H9 (cell line): Measurements from ENCODE around the gene CFAP65. TPM values are rescaled to one million over a fixed set of nuclear protein-coding genes. Genes with fewer than 3 reads are reported as not detected.

Experiments used
- DNase-seq: peaks from one replicate; pipeline ENCODE4 v3.0.0-alpha.2; 2017
- H2AFZ ChIP-seq: one replicate; pipeline ENCODE4 v1.6.1; 2013; ENCODE audit warnings: mild to moderate bottlenecking, low read length, control low read depth, moderate library complexity
- H2AK5ac ChIP-seq: 2 replicates; pipeline ENCODE4 v1.6.1; 2013; ENCODE audit warnings: low read length, control low read depth, mixed read lengths; ENCODE audit not compliant: insufficient read length
- H2BK120ac ChIP-seq: one replicate; pipeline ENCODE4 v1.6.1; 2013; ENCODE audit warnings: low read depth, mild to moderate bottlenecking, low read length, control low read depth, inconsistent platforms; ENCODE audit not compliant: poor library complexity, severe bottlenecking
- H2BK12ac ChIP-seq: 2 replicates; pipeline ENCODE4 v1.6.1; 2013; ENCODE audit warnings: low read length, control low read depth, mixed read lengths, low read depth; ENCODE audit not compliant: insufficient read length
- H2BK15ac ChIP-seq: 2 replicates; pipeline ENCODE4 v1.6.1; 2013; ENCODE audit warnings: low read depth, low read length, control low read depth
- H2BK20ac ChIP-seq: one replicate; pipeline ENCODE4 v1.6.1; 2013; ENCODE audit warnings: low read depth, mild to moderate bottlenecking, low read length, control low read depth, inconsistent platforms; ENCODE audit not compliant: poor library complexity, severe bottlenecking
- H2BK5ac ChIP-seq: 2 replicates; pipeline ENCODE4 v1.6.1; 2013; ENCODE audit warnings: low read length, control low read depth, mixed read lengths; ENCODE audit not compliant: insufficient read length
- H3K14ac ChIP-seq: 2 replicates; pipeline ENCODE4 v1.6.1; 2013; ENCODE audit warnings: low read length, control low read depth; ENCODE audit not compliant: insufficient read depth
- H3K18ac ChIP-seq: 2 replicates; pipeline ENCODE4 v1.6.1; 2013; ENCODE audit warnings: low read depth, mild to moderate bottlenecking, mixed read lengths, low read length, control low read depth; ENCODE audit not compliant: insufficient read length
- H3K23ac ChIP-seq: 2 replicates; pipeline ENCODE4 v1.6.1; 2013; ENCODE audit warnings: low read length, control low read depth, mixed read lengths, low read depth; ENCODE audit not compliant: insufficient read length
- H3K23me2 ChIP-seq: 2 replicates; pipeline ENCODE4 v1.6.1; 2013; ENCODE audit warnings: low read depth, mild to moderate bottlenecking, mixed read lengths, low read length, control low read depth; ENCODE audit not compliant: insufficient read length, poor library complexity, severe bottlenecking
- H3K27ac ChIP-seq: 2 replicates; pipeline ENCODE4 v1.5.1; 2013; ENCODE audit warnings: low read length, control low read depth, mixed read lengths, low read depth; ENCODE audit not compliant: insufficient read length
- H3K27me3 ChIP-seq: 2 replicates; pipeline ENCODE4 v1.6.1; 2013; ENCODE audit warnings: low read length, control low read depth, inconsistent platforms; ENCODE audit not compliant: insufficient read depth
- H3K4ac ChIP-seq: 2 replicates; pipeline ENCODE4 v1.6.1; 2013; ENCODE audit warnings: low read depth, mild to moderate bottlenecking, control low read depth, inconsistent platforms, low read length, moderate library complexity
- H3K4me1 ChIP-seq: 2 replicates; pipeline ENCODE4 v1.6.1; 2013; ENCODE audit warnings: low read length, control low read depth, inconsistent platforms; ENCODE audit not compliant: insufficient read depth
- H3K4me2 ChIP-seq: 2 replicates; pipeline ENCODE4 v1.6.1; 2013; ENCODE audit warnings: low read length, control low read depth, mixed read lengths; ENCODE audit not compliant: insufficient read length, insufficient read depth
- H3K56ac ChIP-seq: 2 replicates; pipeline ENCODE4 v1.6.1; 2013; ENCODE audit warnings: low read depth, mild to moderate bottlenecking, mixed read lengths, low read length, control low read depth; ENCODE audit not compliant: insufficient read length
- H3K79me1 ChIP-seq: 2 replicates; pipeline ENCODE4 v1.6.1; 2013; ENCODE audit warnings: low read depth, mild to moderate bottlenecking, moderate library complexity, low read length, control low read depth, inconsistent platforms; ENCODE audit not compliant: insufficient read depth, poor library complexity, severe bottlenecking
- H3K79me2 ChIP-seq: 2 replicates; pipeline ENCODE4 v1.6.1; 2013; ENCODE audit warnings: low read length, control low read depth, inconsistent platforms; ENCODE audit not compliant: insufficient read depth
- H3K9ac ChIP-seq: 2 replicates; pipeline ENCODE4 v1.6.1; 2013; ENCODE audit warnings: low read length, control low read depth, mixed read lengths; ENCODE audit not compliant: insufficient read length; ENCODE audit errors: extremely low read depth
- H3K9me3 ChIP-seq: one replicate; pipeline ENCODE4 v1.6.1; 2013; ENCODE audit warnings: low read depth, low read length, inconsistent platforms; ENCODE audit not compliant: control insufficient read depth
- H3T11ph ChIP-seq: one replicate; pipeline ENCODE4 v1.6.1; 2013; ENCODE audit warnings: mild to moderate bottlenecking, low read length, control low read depth, inconsistent platforms
- H4K20me1 ChIP-seq: one replicate; pipeline ENCODE4 v1.6.1; 2013; ENCODE audit not compliant: control insufficient read depth, insufficient read length, insufficient read depth
- H4K5ac ChIP-seq: 2 replicates; pipeline ENCODE4 v1.6.1; 2013; ENCODE audit warnings: low read depth, mild to moderate bottlenecking, mixed read lengths, low read length, control low read depth; ENCODE audit not compliant: insufficient read length
- H4K8ac ChIP-seq: replicated peaks from 2 replicates; pipeline ENCODE4 v1.6.1; 2013; ENCODE audit warnings: low read length, control low read depth, mixed read lengths, low read depth; ENCODE audit not compliant: insufficient read length
- H4K91ac ChIP-seq: 2 replicates; pipeline ENCODE4 v1.6.1; 2013; ENCODE audit warnings: low read depth, mild to moderate bottlenecking, moderate library complexity, mixed read lengths, low read length, control low read depth; ENCODE audit not compliant: insufficient read length
- H3K27ac Mint-ChIP-seq, 3 experiments: 2 replicates in 2 of 3; 3 replicates in 1 of 3; pipeline ENCODE4 v1.8.0; 2020 to 2021; ENCODE audit warnings: mixed read lengths in 3 of 3, mild to moderate bottlenecking in 1 of 3, moderate library complexity in 1 of 3
- H3K27me3 Mint-ChIP-seq: 2 replicates; pipeline ENCODE4 v1.8.0; 2021; ENCODE audit warnings: low read depth, mild to moderate bottlenecking, moderate library complexity, mixed read lengths
- H3K36me3 Mint-ChIP-seq, 3 experiments: 2 replicates in 2 of 3; 3 replicates in 1 of 3; pipeline ENCODE4 v1.8.0; 2020 to 2021; ENCODE audit warnings: low read depth in 3 of 3, mixed read lengths in 3 of 3; ENCODE audit not compliant: insufficient read depth in 1 of 3
- H3K4me1 Mint-ChIP-seq, 2 experiments: 2 replicates each; pipeline ENCODE4 v1.8.0; 2020; ENCODE audit warnings: mixed read lengths in 2 of 2
- H3K4me3 Mint-ChIP-seq, 2 experiments: 2 replicates in 1 of 2; 3 replicates in 1 of 2; pipeline ENCODE4 v1.8.0; 2020 to 2021; ENCODE audit warnings: mild to moderate bottlenecking in 2 of 2, mixed read lengths in 2 of 2, moderate library complexity in 1 of 2
- H3K9me3 Mint-ChIP-seq, 2 experiments: 2 replicates in 1 of 2; 3 replicates in 1 of 2; pipeline ENCODE4 v1.8.0; 2020; ENCODE audit warnings: mild to moderate bottlenecking in 2 of 2, mixed read lengths in 2 of 2, moderate library complexity in 1 of 2
- CTCF ChIP-seq: fragments of 200-600 bp; sonication (generic); conservative IDR thresholded peaks from 3 replicates; pipeline ENCODE4 v1.8.0; 2021; ENCODE audit warnings: antibody characterized with exemption, mild to moderate bottlenecking
- WGBS: extraction: QIAGEN DNeasy Blood & Tissue Kit; methylation state at CpG from one replicate; pipeline ENCODE4 v1.1.7; 2013; ENCODE audit warnings: missing lambda C conversion rate, low lambda C conversion rate, mixed read lengths; ENCODE audit not compliant: insufficient read length; ENCODE audit errors: extremely low coverage; 5-methylcytosine and 5-hydroxymethylcytosine counted together
- total RNA-seq: library from RNA; stranded (reverse); gene quantifications from 2 replicates; pipeline ENCODE4 v1.2.1, GENCODE V29; 2021

CFAP65 gene
- total RNA-seq, 1 experiment from 2014 or later: 0.20 TPM

- H3K4me1 ChIP-seq: no peaks in the 10 kb centered on the region
Observed at GRCh38 chr2:218990612-218991011, 50.7 kb downstream of the CFAP65 start.

More at GRCh38 chr2:218990612-218991011, 50.7 kb downstream of the CFAP65 start:
- no peak overlapping the region for H2BK20ac ChIP-seq
- WGBS: no CpG with 5 or more reads among the region's 6 CpGs
- H3K4ac ChIP-seq: no peak overlapping the region
- no peaks in the 10 kb centered on the region for H3K23me2 ChIP-seq
- no peak overlapping the region for H2BK5ac ChIP-seq
- no peak overlapping the region for H3K18ac ChIP-seq
- H3K14ac ChIP-seq: no peak overlapping the region; the same call in 1 of the 2 replicates
- TF ChIP-seq CTCF: no peak
- H4K5ac ChIP-seq: no peak overlapping the region
- H3K79me1 ChIP-seq: no peaks in the 10 kb centered on the region
- no peak overlapping the region for H3T11ph ChIP-seq
- Mint-ChIP-seq H3K9me3 (peaks cover 2 to 4% of the 10 kb centered on the region in 2 experiments; a peak in 4 of 5 replicates), H3K36me3 (peaks cover 0 to 3% (median 0%) of the 10 kb centered on the region in 3 experiments; a peak in 2 of 7 replicates), H3K4me1 (peaks cover 3 to 18% of the 10 kb centered on the region in 2 experiments), H3K27me3 (peaks cover 99% of the 10 kb centered on the region), H3K27ac (no peak overlapping the region), H3K4me3 (no peak overlapping the region)
- peaks cover 99% of the 10 kb centered on the region for H3K27me3 ChIP-seq
- no peak overlapping the region for H3K56ac ChIP-seq
- no peak overlapping the region for H3K23ac ChIP-seq
- no peaks in the 10 kb centered on the region for H3K79me2 ChIP-seq
- no peak overlapping the region for H2BK12ac ChIP-seq
- H2BK15ac ChIP-seq: no peak overlapping the region
- H4K8ac ChIP-seq: no peak overlapping the region
- H3K9ac ChIP-seq: no peak overlapping the region
- no peaks in the 10 kb centered on the region for H4K20me1 ChIP-seq
- H3K4me2 ChIP-seq: no peak overlapping the region
- H3K27ac ChIP-seq: no peak overlapping the region
- no peak overlapping the region for H4K91ac ChIP-seq
- no peak for DNase-seq
- no peak overlapping the region for H2AFZ ChIP-seq
- no peak overlapping the region for H2AK5ac ChIP-seq
- H3K9me3 ChIP-seq: no peaks in the 10 kb centered on the region
- H2BK120ac ChIP-seq: no peak overlapping the region
